Caco-2 (cell line): ENCODE measurements around the gene HSPG2. TPM values are rescaled to one million over a fixed set of nuclear protein-coding genes. Genes with fewer than 3 reads are reported as not detected.

Source experiments
- BruUV-seq: library from RNA; stranded (reverse); fragments of 400-500 nt; replicated peaks from 2 replicates; lab custom pipeline; 2021; lab: Mats Ljungman, UMichigan
- CTCF ChIA-PET: fragments of 300-600 bp; sonication (Branson Sonifier 250); formaldehyde crosslinking; loops from one replicate; lab custom pipeline; 2022; ENCODE audit warnings: antibody characterized with exemption; lab: Charles Lee
- POLR2A ChIA-PET: fragments of 300-600 bp; sonication (Branson Sonifier 250); formaldehyde crosslinking; loops from one replicate; lab custom pipeline; 2022; ENCODE audit warnings: antibody characterized with exemption; lab: Charles Lee
- DNase-seq, 2 experiments: peaks; one replicate each; pipeline versions ENCODE4 v3.0.0 to v3.0.0-alpha.2; 2020 to 2022
- H3K27me3 ChIP-seq: replicated peaks from 2 replicates; pipeline ENCODE4 v1.6.0; 2011; ENCODE audit warnings: low read length; ENCODE audit not compliant: control insufficient read depth, insufficient read depth
- H3K36me3 ChIP-seq: 2 replicates; pipeline ENCODE4 v1.5.1; 2011; ENCODE audit warnings: low read length; ENCODE audit not compliant: control insufficient read depth, insufficient read depth
- H3K4me1 ChIP-seq: fragments of 250-450 bp; sonication (Bioruptor Pico); 2 replicates; pipeline ENCODE4 v1.5.1; 2020; ENCODE audit warnings: mild to moderate bottlenecking
- H3K4me3 ChIP-seq: 2 replicates; pipeline ENCODE4 v1.5.1; 2011; ENCODE audit warnings: low read depth, mild to moderate bottlenecking, control low read depth, low read length
- H3K9me3 ChIP-seq: fragments of 250-450 bp; sonication (Bioruptor Pico); 2 replicates; pipeline ENCODE4 v1.5.1; 2020; ENCODE audit warnings: mild to moderate bottlenecking, moderate library complexity
- H3K27ac Mint-ChIP-seq: one replicate; pipeline ENCODE4 v1.8.0; 2022; ENCODE audit warnings: mixed read lengths; ENCODE audit not compliant: unreplicated experiment
- H3K27me3 Mint-ChIP-seq: one replicate; pipeline ENCODE4 v1.8.0; 2022; ENCODE audit warnings: mixed read lengths; ENCODE audit not compliant: insufficient read depth, unreplicated experiment
- H3K36me3 Mint-ChIP-seq: one replicate; pipeline ENCODE4 v1.8.0; 2022; ENCODE audit warnings: mild to moderate bottlenecking, mixed read lengths; ENCODE audit not compliant: insufficient read depth, unreplicated experiment
- H3K4me1 Mint-ChIP-seq: one replicate; pipeline ENCODE4 v1.8.0; 2022; ENCODE audit warnings: low read depth, mixed read lengths; ENCODE audit not compliant: unreplicated experiment
- H3K4me3 Mint-ChIP-seq: one replicate; pipeline ENCODE4 v1.8.0; 2022; ENCODE audit warnings: mild to moderate bottlenecking, moderate library complexity, mixed read lengths; ENCODE audit not compliant: unreplicated experiment
- H3K9me3 Mint-ChIP-seq: one replicate; pipeline ENCODE4 v1.8.0; 2022; ENCODE audit warnings: mixed read lengths; ENCODE audit not compliant: unreplicated experiment
- intact Hi-C: fragments of 100-400 bp; cut with micrococcal nuclease; formaldehyde crosslinking; loops from one replicate; pipeline ENCODE4 v1.10.0; 2022; ENCODE audit not compliant: unreplicated experiment
- total RNA-seq: library from RNA; stranded (reverse); gene quantifications from 2 replicates; pipeline ENCODE4 v1.2.3, GENCODE V29; 2022
- TF ChIP-seq, protein P1 (sequence below), 2 experiments: fragments of 200-600 bp in 1 of 2; IDR thresholded peaks; 1 replicate in 1 of 2; 2 replicates in 1 of 2; pipeline versions ENCODE4 v1.5.1 to v1.8.0; 2011 to 2022; ENCODE audit warnings: antibody characterized with exemption in 1 of 2, control low read depth in 1 of 2, inconsistent platforms in 1 of 2, low read depth in 1 of 2, low read length in 1 of 2, mild to moderate bottlenecking in 1 of 2, moderate library complexity in 1 of 2; ENCODE audit not compliant: insufficient read depth in 1 of 2, severe bottlenecking in 1 of 2, unreplicated experiment in 1 of 2

The HSPG2 gene
- total RNA-seq, 1 experiment from 2014 or later = 237 TPM

DNA sequence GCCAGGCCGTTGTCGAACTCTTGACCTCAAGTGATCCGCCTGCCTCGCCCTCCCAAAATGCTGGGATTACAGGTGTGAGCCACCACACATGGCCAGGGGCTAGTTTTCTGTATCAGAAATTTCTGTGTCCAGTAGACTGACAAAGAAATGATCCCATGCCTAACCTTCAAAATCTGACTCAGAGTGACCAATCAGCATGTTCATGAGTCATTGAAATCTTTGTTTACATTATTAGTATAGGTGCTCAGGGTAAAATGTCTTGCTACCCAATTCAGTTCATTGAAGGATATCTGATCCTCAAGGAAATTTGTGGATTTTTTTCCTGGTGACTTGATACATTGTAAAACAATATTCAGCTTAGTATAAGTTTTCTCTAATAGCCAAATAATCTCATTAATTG is 136.0 kb downstream of the HSPG2 start:
- Histone ChIP-seq H3K4me3 (no peak overlapping the region), H3K27me3 (no peaks in the 10 kb centered on the region), H3K9me3 (no peaks in the 10 kb centered on the region), H3K36me3 (no peaks in the 10 kb centered on the region), H3K4me1 (no peaks in the 10 kb centered on the region)
- no peak for DNase-seq
- Mint-ChIP-seq H3K27me3 (no peaks in the 10 kb centered on the region), H3K27ac (no peak overlapping the region), H3K4me3 (no peak overlapping the region), H3K9me3 (no peaks in the 10 kb centered on the region), H3K4me1 (no peaks in the 10 kb centered on the region), H3K36me3 (no peaks in the 10 kb centered on the region)
- TF ChIP-seq, protein P1, sequence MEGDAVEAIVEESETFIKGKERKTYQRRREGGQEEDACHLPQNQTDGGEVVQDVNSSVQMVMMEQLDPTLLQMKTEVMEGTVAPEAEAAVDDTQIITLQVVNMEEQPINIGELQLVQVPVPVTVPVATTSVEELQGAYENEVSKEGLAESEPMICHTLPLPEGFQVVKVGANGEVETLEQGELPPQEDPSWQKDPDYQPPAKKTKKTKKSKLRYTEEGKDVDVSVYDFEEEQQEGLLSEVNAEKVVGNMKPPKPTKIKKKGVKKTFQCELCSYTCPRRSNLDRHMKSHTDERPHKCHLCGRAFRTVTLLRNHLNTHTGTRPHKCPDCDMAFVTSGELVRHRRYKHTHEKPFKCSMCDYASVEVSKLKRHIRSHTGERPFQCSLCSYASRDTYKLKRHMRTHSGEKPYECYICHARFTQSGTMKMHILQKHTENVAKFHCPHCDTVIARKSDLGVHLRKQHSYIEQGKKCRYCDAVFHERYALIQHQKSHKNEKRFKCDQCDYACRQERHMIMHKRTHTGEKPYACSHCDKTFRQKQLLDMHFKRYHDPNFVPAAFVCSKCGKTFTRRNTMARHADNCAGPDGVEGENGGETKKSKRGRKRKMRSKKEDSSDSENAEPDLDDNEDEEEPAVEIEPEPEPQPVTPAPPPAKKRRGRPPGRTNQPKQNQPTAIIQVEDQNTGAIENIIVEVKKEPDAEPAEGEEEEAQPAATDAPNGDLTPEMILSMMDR (IDR thresholded peaks at IDR 0.05; ENCODE audit: insufficient read depth in 1 of 2, low read depth in 1 of 2, low read length in 1 of 2, severe bottlenecking in 1 of 2, unreplicated experiment in 1 of 2) = no peak
- intact Hi-C loops = no loop called here
- BruUV-seq = no TSS peak
- ChIA-PET CTCF (no interaction called here), POLR2A (no interaction called here)

DNA sequence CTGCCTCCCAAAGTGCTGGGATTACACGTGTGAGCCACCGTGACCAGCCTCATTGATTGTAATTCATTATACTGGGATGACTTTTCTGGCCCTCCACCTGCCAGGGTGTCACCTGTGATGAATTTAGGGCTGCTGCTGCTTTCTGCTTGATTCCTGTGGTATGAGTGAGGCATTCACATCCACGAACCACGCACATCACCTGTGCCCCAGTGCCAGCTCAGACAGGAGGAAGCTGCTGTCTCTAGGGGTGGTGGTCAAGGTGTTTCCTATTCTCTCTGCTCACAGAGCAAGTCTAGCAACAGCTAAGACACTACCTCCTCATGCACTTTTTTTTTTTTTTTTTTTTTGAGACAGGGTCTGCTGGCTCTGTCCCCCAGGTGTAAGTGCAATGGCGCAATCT is 137.4 kb downstream of the HSPG2 start:
- CTCF ChIA-PET = interaction anchor here (0.8 kb wide), 1 partner anchor 9 kb away, joined by 3 read pairs; no protein-coding TSS in a partner anchor
- no TSS peak for BruUV-seq
- Mint-ChIP-seq H3K4me3 (no peak overlapping the region), H3K36me3 (no peaks in the 10 kb centered on the region), H3K27ac (no peak overlapping the region), H3K4me1 (no peaks in the 10 kb centered on the region), H3K27me3 (no peaks in the 10 kb centered on the region), H3K9me3 (peaks cover 8% of the 10 kb centered on the region)
- no peaks in the 10 kb centered on the region for H3K4me1 ChIP-seq
- H3K4me3 ChIP-seq = no peak overlapping the region
- intact Hi-C loops = no loop called here
- no peak for DNase-seq
- TF ChIP-seq, protein P1 (IDR thresholded peaks at IDR 0.05; ENCODE audit: insufficient read depth in 1 of 2, low read depth in 1 of 2, low read length in 1 of 2, severe bottlenecking in 1 of 2, unreplicated experiment in 1 of 2) = no peak
- H3K9me3 ChIP-seq = peaks cover 9% of the 10 kb centered on the region; the same call in 1 of the 2 replicates
- POLR2A ChIA-PET = no interaction called here
- H3K27me3 ChIP-seq = no peaks in the 10 kb centered on the region
- H3K36me3 ChIP-seq = no peaks in the 10 kb centered on the region

DNA sequence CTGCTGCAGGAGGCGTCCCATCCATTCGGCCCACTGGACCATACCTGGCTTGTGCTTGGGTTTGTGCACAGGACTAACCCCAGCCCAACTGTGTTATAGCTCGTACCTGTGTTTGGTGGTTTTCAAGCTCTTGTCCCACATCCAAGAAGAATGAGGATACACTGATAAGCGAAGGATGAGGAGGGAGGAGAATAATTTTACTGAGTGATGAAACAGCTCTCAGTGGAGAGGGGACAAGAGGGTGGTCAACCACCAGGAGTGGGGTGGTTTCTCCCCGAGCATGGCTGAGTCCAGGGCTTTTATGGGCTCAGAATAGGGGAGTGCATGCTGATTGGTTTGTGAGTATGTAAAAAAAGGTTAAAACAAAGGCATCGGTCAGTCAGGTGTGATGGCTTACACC is 142.0 kb downstream of the HSPG2 start:
- H3K4me1 Mint-ChIP-seq = no peaks in the 10 kb centered on the region
- ChIA-PET POLR2A (no interaction called here), CTCF (no interaction called here)
- H3K27me3 ChIP-seq = no peaks in the 10 kb centered on the region
- H3K36me3 ChIP-seq = no peaks in the 10 kb centered on the region
- BruUV-seq = no TSS peak
- intact Hi-C loops = no loop called here
- DNase-seq = no peak
- H3K9me3 Mint-ChIP-seq = peaks cover 12% of the 10 kb centered on the region
- H3K27ac Mint-ChIP-seq = no peak overlapping the region
- H3K4me1 ChIP-seq = no peaks in the 10 kb centered on the region
- no peak overlapping the region for H3K4me3 ChIP-seq
- H3K9me3 ChIP-seq = peaks cover 9% of the 10 kb centered on the region; the same call in 1 of the 2 replicates
- TF ChIP-seq, protein P1 (IDR thresholded peaks at IDR 0.05; ENCODE audit: insufficient read depth in 1 of 2, low read depth in 1 of 2, low read length in 1 of 2, severe bottlenecking in 1 of 2, unreplicated experiment in 1 of 2) = no peak
- H3K4me3 Mint-ChIP-seq = no peak overlapping the region
- H3K36me3 Mint-ChIP-seq = no peaks in the 10 kb centered on the region
- no peaks in the 10 kb centered on the region for H3K27me3 Mint-ChIP-seq
